Measurements from ENCODE around the gene IDE. TPM values are rescaled to one million over a fixed set of nuclear protein-coding genes. Genes with fewer than 3 reads are reported as not detected.
"Not testable (repeated sequence)": the region's sequence is repeated elsewhere in the genome, so short reads cannot be mapped to it uniquely, and the experiment has no call there.

Gene IDE
- polyA plus RNA-seq, 3 donors: 10.7 to 21.8 (median 15.6) TPM

DNA sequence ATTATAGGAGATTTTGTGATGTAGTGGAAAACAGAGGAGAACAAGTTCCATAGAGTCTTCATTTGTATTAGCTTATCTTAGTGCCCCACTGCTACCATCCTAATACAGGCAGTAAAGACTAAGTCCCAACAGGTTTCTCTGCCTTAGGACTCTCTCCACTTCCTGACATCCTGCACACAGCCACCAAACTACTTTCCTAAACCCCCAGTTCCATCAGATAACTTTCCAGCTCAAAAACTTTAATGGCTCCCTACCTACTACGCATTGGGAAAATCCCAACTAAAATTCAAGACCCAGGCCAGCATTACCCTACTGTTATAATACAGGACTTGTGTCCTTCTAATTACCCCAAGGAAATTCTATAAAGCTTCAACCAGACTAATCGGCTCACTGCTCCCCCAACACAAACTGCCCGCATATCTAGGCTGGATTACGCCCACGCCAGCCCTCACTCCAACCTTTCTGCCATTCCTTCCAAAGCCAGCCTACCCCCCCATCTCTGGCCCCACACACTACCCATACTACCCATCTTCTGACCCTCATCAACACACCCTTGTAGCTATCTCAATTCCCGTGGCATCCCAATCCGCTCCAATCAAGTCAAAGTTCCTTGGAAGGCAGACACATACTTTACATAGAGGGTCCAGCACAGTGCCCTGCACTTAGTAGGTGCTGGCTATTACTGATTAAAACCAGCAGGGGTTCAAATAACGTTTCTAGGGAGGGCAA, 1.4 kb downstream of the IDE start:
- Mint-ChIP-seq H3K36me3 (peaks cover 19 to 20% of the 10 kb centered on the region in 2 donors), H3K27me3 (ENCODE audit: low read depth in 3 of 3) (peaks cover 0 to 5% (median 1%) of the 10 kb centered on the region in 3 donors), H3K27ac (peak overlapping the region in 4 of 7 donors; percentile 7 to 82 (median 46)), H3K4me3 (peak overlapping the region; percentile 88 to 92), H3K9me3 (no peaks in the 10 kb centered on the region), H3K4me1 (peaks cover 55% of the 10 kb centered on the region)
- peak overlapping the region in 1 of 2 donors; percentile 97 for H3K27ac ChIP-seq (ENCODE audit: low read depth in 1 of 2, low read length in 2 of 2)
- no peak for DNase-seq
- H3K79me2 ChIP-seq (ENCODE audit: insufficient read depth, low read length): peaks cover 50% of the 10 kb centered on the region
- no peaks in the 10 kb centered on the region for H3K9me3 ChIP-seq (replicated peaks in 1 of 2; ENCODE audit: control insufficient read depth in 1 of 2, insufficient read depth in 1 of 2, low read length in 2 of 2)
- peak overlapping the region; percentile 99 for H2AFZ ChIP-seq (ENCODE audit: insufficient read depth, low read depth, low read length, poor library complexity, severe bottlenecking)
- H3K9ac ChIP-seq (ENCODE audit: insufficient read depth, low read length, poor library complexity, severe bottlenecking): peak overlapping the region; percentile 95
- peaks cover 0 to 12% of the 10 kb centered on the region in 2 donors for H3K36me3 ChIP-seq (replicated peaks in 1 of 2; ENCODE audit: control insufficient read depth in 1 of 2, insufficient read depth in 2 of 2, low read length in 2 of 2)
- intact Hi-C loops (cut with micrococcal nuclease): no loop called here
- peak overlapping the region; percentile 84 to 99 (median 92) for H3K4me3 ChIP-seq (replicated peaks in 1 of 3; ENCODE audit: low read depth in 2 of 3, low read length in 3 of 3)
- TF ChIP-seq, protein P1, sequence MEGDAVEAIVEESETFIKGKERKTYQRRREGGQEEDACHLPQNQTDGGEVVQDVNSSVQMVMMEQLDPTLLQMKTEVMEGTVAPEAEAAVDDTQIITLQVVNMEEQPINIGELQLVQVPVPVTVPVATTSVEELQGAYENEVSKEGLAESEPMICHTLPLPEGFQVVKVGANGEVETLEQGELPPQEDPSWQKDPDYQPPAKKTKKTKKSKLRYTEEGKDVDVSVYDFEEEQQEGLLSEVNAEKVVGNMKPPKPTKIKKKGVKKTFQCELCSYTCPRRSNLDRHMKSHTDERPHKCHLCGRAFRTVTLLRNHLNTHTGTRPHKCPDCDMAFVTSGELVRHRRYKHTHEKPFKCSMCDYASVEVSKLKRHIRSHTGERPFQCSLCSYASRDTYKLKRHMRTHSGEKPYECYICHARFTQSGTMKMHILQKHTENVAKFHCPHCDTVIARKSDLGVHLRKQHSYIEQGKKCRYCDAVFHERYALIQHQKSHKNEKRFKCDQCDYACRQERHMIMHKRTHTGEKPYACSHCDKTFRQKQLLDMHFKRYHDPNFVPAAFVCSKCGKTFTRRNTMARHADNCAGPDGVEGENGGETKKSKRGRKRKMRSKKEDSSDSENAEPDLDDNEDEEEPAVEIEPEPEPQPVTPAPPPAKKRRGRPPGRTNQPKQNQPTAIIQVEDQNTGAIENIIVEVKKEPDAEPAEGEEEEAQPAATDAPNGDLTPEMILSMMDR (IDR thresholded peaks at IDR 0.05): no peak
- H3K4me1 ChIP-seq (ENCODE audit: control insufficient read depth in 1 of 2, insufficient read depth in 2 of 2, low read length in 2 of 2): peaks cover 33 to 37% of the 10 kb centered on the region in 2 donors
- WGBS (ENCODE audit: insufficient coverage): 83% methylated on average over 6 of the region's 8 CpGs
- H3K27me3 ChIP-seq (ENCODE audit: control insufficient read depth in 2 of 2, insufficient read depth in 2 of 2, low read length in 2 of 2): no peaks in the 10 kb centered on the region
- H3K4me2 ChIP-seq (replicated peaks; ENCODE audit: extremely low read depth, low read length, poor library complexity, severe bottlenecking): peak overlapping the region; percentile 91
- H4K20me1 ChIP-seq (ENCODE audit: insufficient read depth, low read length): peaks cover 15% of the 10 kb centered on the region

DNA sequence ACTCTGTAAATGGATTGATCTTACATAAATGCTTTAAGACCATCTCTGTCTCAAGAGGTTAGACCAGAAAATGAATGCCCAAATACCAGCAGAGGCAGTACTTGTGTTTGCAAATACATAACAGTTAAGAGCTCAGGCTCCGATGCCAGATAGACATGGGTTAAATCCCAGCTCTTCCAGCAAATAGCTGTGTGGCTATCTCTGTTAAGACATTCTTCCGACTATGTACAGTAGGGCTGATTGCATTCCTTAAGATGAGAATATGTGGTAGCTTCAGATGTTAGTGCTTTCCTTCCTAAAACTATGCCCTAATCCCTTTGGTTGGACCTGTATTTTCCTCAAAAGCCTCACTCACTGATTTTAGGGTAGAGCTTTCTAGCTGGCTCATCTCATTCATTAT, 2.2 kb downstream of the IDE start:
- H2AFZ ChIP-seq (ENCODE audit: insufficient read depth, low read depth, low read length, poor library complexity, severe bottlenecking): no peak overlapping the region
- peaks cover 3 to 17% of the 10 kb centered on the region in 2 donors for H3K36me3 ChIP-seq (replicated peaks in 1 of 2; ENCODE audit: control insufficient read depth in 1 of 2, insufficient read depth in 2 of 2, low read length in 2 of 2)
- Mint-ChIP-seq H3K27ac (no peak overlapping the region), H3K4me1 (peaks cover 55% of the 10 kb centered on the region), H3K36me3 (peaks cover 22 to 23% of the 10 kb centered on the region in 2 donors), H3K27me3 (ENCODE audit: low read depth in 3 of 3) (peaks cover 0 to 5% (median 1%) of the 10 kb centered on the region in 3 donors), H3K4me3 (no peak overlapping the region), H3K9me3 (no peaks in the 10 kb centered on the region)
- no peaks in the 10 kb centered on the region for H3K27me3 ChIP-seq (ENCODE audit: control insufficient read depth in 2 of 2, insufficient read depth in 2 of 2, low read length in 2 of 2)
- no peak overlapping the region for H3K27ac ChIP-seq (ENCODE audit: low read depth in 1 of 2, low read length in 2 of 2)
- H3K9me3 ChIP-seq (replicated peaks in 1 of 2; ENCODE audit: control insufficient read depth in 1 of 2, insufficient read depth in 1 of 2, low read length in 2 of 2): no peaks in the 10 kb centered on the region
- no peak overlapping the region for H3K4me2 ChIP-seq (replicated peaks; ENCODE audit: extremely low read depth, low read length, poor library complexity, severe bottlenecking)
- TF ChIP-seq, protein P1 (IDR thresholded peaks at IDR 0.05): no peak
- H3K9ac ChIP-seq (ENCODE audit: insufficient read depth, low read length, poor library complexity, severe bottlenecking): no peak overlapping the region
- H3K4me1 ChIP-seq (ENCODE audit: control insufficient read depth in 1 of 2, insufficient read depth in 2 of 2, low read length in 2 of 2): peaks cover 33 to 37% of the 10 kb centered on the region in 2 donors
- intact Hi-C loops (cut with micrococcal nuclease): no loop called here
- 100% methylated on average over 1 of the region's 2 CpGs for WGBS (ENCODE audit: insufficient coverage)
- H4K20me1 ChIP-seq (ENCODE audit: insufficient read depth, low read length): peaks cover 22% of the 10 kb centered on the region
- peak overlapping the region in 1 of 3 experiments; percentile 99 for H3K4me3 ChIP-seq (replicated peaks in 1 of 3; ENCODE audit: low read depth in 2 of 3, low read length in 3 of 3)
- peaks cover 59% of the 10 kb centered on the region for H3K79me2 ChIP-seq (ENCODE audit: insufficient read depth, low read length)
- no peak for DNase-seq

DNA sequence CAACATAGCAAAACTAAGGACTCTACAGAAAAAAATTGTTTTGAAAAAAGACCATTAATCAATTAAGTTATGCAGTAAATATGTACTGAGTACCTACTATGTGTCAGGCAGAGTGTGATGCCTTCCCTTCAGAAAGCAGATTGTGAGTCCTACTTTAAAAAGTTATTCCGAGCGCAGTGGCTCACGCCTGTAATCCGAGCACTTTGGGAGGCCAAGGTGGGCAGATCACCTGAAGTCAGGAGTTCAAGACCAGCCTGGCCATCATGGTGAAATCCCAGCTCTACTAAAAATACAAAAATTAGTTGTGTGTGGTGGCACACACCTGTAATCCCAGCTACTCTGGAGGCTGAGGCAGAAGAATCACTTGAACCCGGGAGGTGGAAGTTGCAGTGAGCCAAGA, 4.2 kb downstream of the IDE start:
- H2AFZ ChIP-seq (ENCODE audit: insufficient read depth, low read depth, low read length, poor library complexity, severe bottlenecking); H3K27me3 ChIP-seq (ENCODE audit: control insufficient read depth in 2 of 2, insufficient read depth in 2 of 2, low read length in 2 of 2); DNase-seq; H3K27ac ChIP-seq (ENCODE audit: low read depth in 1 of 2, low read length in 2 of 2); H3K4me3 Mint-ChIP-seq; H3K9me3 Mint-ChIP-seq; intact Hi-C loops (cut with micrococcal nuclease); H3K27me3 Mint-ChIP-seq (ENCODE audit: low read depth in 3 of 3); H3K9ac ChIP-seq (ENCODE audit: insufficient read depth, low read length, poor library complexity, severe bottlenecking); H3K9me3 ChIP-seq (replicated peaks in 1 of 2; ENCODE audit: control insufficient read depth in 1 of 2, insufficient read depth in 1 of 2, low read length in 2 of 2); H3K4me2 ChIP-seq (replicated peaks; ENCODE audit: extremely low read depth, low read length, poor library complexity, severe bottlenecking); H3K4me3 ChIP-seq (replicated peaks in 1 of 3; ENCODE audit: low read depth in 2 of 3, low read length in 3 of 3): not testable (repeated sequence)
- Histone ChIP-seq H3K4me1 (ENCODE audit: control insufficient read depth in 1 of 2, insufficient read depth in 2 of 2, low read length in 2 of 2) (peaks cover 16 to 20% of the 10 kb centered on the region in 2 donors), H3K79me2 (ENCODE audit: insufficient read depth, low read length) (peaks cover 70% of the 10 kb centered on the region), H3K36me3 (replicated peaks in 1 of 2; ENCODE audit: control insufficient read depth in 1 of 2, insufficient read depth in 2 of 2, low read length in 2 of 2) (peaks cover 3 to 32% of the 10 kb centered on the region in 2 donors), H4K20me1 (ENCODE audit: insufficient read depth, low read length) (peaks cover 28% of the 10 kb centered on the region)
- no CpG with 5 or more reads among the region's 5 CpGs for WGBS (ENCODE audit: insufficient coverage)
- H3K36me3 Mint-ChIP-seq: peaks cover 34 to 39% of the 10 kb centered on the region in 2 donors
- H3K4me1 Mint-ChIP-seq: peaks cover 35% of the 10 kb centered on the region
- H3K27ac Mint-ChIP-seq: peak overlapping the region in 1 of 7 donors; percentile 26

Data from CD14-positive monocyte (primary cell).